ENCODE data around the gene OBSCN.
A peak's percentile ranks its signal among the peaks of the same experiment; 100 is the strongest.
"Not testable (repeated sequence)": the region's sequence is repeated elsewhere in the genome, so short reads cannot be mapped to it uniquely, and the experiment has no call there.

The OBSCN gene

DNA sequence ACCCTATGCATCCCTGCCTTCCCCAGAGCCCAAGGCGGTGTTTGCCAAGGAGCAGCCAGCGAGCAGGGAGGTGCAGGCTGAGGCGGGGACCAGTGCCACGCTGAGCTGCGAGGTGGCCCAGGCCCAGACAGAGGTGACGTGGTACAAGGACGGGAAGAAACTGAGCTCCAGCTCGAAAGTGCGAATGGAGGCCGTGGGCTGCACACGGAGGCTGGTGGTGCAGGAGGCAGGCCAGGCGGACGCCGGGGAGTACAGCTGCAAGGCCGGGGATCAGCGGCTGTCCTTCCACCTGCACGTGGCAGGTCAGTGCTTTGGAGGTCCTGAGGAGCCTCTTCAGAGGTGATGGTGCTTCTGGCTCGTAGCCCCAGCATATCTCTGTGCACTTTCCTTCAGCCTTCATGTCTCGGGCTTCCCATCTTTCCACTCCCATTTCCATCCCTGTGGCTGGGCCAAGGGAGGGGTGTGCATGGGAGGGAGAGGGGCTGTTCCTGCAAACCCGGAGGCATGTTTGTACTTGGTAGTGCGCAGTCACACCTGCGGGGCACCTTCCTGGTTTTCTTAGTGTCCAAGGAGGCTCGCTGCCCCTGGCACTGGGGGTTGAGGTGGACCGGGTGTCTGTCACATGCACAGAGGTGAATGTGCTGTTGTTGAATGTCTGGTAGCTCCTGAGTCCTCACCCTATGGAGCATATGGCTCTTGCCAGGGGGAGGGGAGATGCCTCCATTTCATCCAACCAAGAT, 56.4 kb downstream of the OBSCN start:
- DNase-seq: no peak

DNA sequence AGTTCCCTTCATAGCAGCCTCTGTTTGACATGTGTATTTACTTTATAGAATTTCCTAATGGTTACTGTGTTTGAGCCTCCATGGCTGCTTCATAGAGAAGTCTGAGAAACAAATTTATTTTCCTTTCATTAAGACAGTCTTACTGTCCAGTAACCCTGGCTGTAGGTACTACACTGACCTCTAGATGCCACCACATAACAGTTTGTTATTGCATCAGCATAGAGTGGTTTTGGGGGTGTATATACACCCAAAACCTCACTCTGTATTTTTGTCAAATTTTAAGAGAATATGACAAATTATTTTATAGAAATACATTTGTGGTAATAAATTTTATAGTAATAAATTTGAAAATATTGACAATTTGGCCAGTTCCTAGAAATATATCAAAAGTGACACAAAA, 57.3 kb downstream of the OBSCN start:
- no peak for DNase-seq

DNA sequence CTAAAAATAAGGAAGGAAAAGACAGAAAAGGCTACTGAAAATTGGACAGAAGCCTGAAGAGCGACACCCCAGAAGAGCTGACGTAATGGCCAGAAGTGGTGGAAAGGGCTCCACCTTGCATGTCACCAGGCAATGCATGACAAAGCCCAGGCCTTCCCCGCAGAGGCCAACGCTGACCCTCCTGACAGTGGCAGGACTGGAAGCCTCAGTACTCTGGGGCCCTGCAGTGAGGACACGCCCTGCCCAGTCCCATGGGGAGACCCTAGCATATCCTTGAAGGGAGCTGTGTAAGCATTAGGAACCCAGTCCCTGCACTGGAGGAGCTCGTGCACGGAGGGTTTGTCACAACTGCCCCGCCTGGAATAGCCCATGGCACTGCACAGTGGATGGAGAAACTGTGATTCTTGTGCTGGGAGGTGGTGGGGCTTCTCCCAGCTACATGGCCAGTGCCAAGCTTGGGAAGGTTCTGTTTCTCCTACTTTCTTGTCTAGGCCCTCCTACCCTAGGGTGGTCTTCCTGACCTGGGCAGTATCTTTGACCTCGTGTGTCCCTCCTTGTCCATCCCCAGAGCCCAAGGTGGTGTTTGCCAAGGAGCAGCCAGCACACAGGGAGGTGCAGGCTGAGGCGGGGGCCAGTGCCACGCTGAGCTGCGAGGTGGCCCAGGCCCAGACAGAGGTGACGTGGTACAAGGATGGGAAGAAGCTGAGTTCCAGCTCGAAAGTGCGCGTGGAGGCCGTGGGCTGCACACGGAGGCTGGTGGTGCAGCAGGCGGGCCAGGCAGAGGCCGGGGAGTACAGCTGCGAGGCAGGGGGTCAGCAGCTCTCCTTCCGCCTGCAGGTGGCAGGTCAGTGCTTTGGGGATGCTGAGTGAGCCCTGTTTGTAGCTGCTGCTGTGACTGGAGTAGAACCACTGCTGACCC, 60.4 kb downstream of the OBSCN start:
- DNase-seq: no peak

DNA sequence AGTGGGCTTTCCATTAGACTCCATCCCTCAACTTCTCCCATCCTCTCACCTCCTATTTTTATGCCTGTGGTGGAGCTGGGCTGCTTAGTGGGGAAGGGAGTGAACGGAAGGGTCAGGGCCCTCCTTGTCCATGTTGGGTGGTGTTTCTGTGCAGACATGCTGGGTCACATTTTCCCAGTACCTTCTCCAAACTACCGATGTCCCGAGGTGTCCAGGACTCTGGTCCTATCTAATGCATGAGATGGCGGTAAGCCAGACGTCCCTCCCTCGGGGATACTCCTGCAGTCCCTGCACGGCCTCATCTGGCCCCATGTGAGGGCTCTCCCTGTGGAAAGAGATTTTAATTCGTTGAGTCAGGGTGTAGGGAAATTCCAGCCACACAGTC, 61.0 kb downstream of the OBSCN start:
- no peak for DNase-seq

DNA sequence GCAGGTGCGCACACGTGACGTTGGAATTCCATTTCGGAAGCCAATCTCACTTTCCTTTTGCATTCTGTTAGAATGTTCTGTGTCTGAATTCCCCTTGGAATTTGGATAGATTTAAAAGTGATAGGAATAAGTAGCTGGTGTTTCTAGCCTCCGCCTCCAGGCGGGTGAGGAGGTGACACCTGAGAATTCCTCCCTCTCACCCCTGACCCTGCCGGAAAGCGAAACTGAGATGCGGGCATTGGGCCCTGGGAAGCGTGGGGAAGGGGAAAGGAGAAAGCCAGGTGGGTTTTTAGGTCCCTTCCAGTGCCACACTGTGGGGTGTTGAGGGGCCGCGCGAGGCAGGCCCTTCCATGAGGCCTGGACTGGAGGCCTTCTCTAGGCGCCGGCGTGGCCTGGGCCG, 61.6 kb downstream of the OBSCN start:
- DNase-seq: not testable (repeated sequence)

DNA sequence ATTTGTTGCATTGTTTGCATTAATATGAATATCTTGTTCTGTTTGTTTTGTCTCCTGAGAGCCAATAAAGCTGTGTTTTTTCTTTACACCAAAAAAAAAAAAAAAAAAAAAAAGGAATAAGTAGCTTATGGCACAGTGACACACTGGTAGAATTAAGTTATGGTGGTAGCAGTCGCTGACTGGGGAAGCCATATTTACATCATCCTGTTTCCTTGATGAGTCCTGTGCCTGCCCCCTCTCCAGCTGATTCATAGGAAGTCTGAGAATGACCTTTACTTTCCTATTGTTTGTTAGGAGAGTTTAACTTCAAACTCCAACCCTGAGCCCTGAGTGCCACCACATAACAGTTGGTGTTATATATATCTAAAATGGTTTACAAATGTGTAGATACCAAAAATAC, 62.2 kb downstream of the OBSCN start:
- no peak for DNase-seq

DNA sequence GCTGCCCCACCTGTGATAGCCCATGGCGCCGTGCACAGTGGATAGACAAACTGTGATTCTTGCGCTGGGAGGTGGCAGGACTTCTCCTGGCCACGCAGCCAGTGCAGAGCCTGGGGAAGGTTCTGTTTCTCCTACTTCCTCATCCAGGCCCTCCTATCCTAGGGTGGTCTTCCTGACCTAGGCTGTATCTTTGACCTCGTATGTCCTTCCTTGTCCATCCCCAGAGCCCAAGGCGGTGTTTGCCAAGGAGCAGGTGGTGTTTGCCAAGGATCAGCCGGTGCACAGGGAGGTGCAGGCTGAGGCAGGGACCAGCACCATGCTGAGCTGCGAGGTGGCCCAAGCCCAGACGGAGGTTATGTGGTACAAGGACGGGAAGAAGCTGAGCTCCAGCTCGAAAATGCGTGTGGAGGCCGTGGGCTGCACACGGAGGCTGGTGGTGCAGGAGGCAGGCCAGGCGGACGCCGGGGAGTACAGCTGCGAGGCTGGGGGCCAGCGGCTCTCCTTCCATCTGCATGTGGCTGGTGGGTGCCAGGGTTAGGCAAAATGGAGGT, 63.9 kb downstream of the OBSCN start:
- DNase-seq: no peak

DNA sequence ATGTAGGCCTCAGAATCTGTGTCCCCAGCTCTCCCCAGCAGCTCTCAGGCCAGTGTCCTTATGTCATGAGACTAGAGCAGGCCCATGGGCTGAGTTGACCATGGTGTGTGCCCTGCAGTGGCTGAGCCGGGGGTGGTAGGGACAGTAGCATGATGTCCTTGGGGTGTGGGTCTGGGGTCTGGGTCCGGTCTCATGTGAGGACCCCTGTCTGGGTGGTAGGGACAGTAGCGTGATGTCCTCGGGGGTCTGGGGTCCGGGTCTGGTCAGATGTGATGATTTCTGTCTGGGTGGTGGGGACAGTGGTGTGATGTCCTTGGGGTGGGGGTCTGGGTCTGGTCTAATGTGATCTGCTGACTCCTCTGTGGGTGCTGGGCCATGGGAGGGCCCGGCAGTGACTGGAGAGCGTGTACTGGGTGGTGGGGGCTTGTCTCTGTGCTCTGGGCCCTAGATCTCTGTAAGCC, 64.5 kb downstream of the OBSCN start:
- DNase-seq: no peak

DNA sequence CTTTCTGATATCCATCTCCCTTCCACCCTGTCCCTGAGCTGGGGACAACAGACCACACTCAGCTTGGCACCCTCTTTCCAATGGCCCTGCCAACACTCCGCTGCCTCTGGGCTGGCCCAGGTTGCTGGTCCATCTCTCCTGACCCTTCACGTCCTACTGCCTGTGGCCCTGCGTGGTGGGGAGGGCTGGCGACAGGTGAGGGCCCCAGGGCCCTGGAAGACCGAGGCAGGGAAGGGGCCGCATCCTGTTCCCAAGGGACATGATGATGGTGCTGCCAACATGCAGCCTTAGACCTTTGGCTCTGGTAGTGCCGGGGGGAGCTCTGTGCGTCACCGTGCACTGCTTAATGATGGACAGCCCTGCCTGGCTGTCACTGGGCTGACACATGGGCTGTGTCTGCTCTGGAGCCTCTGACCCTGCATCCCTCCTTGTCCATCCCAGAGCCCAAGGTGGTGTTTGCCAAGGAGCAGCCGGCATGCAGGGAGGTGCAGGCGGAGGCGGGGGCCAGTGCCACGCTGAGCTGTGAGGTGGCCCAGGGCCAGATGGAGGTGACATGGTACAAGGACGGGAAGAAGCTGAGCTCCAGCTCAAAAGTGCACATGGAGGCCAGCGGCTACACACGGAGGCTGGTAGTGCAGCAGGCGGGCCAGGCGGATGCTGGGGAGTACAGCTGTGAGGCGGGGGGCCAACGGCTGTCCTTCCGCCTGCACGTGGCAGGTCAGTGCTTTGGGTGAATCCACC, 65.2 kb downstream of the OBSCN start:
- DNase-seq: no peak

DNA sequence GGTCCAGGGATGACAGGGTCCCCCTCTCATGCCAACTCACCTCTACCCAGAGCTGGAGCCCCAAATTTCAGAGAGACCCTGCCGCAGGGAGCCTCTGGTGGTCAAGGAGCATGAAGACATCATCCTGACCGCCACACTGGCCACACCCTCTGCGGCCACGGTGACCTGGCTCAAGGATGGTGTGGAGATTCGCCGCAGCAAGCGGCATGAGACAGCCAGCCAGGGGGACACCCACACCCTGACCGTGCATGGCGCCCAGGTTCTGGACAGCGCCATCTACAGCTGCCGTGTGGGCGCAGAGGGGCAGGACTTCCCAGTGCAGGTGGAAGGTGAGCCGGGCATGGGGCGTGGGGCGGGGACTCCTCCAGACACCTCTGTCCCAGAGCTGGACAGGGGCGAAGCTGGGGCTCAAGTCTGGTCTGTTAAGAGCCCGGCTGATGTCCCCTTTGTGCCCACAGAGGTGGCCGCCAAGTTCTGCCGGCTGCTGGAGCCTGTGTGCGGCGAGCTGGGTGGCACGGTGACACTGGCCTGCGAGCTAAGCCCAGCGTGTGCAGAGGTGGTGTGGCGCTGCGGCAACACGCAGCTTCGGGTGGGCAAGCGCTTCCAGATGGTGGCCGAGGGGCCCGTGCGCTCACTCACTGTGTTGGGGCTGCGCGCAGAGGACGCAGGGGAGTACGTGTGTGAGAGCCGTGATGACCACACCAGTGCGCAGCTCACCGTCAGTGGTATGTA, 66.0 kb downstream of the OBSCN start:
- no peak for DNase-seq

DNA sequence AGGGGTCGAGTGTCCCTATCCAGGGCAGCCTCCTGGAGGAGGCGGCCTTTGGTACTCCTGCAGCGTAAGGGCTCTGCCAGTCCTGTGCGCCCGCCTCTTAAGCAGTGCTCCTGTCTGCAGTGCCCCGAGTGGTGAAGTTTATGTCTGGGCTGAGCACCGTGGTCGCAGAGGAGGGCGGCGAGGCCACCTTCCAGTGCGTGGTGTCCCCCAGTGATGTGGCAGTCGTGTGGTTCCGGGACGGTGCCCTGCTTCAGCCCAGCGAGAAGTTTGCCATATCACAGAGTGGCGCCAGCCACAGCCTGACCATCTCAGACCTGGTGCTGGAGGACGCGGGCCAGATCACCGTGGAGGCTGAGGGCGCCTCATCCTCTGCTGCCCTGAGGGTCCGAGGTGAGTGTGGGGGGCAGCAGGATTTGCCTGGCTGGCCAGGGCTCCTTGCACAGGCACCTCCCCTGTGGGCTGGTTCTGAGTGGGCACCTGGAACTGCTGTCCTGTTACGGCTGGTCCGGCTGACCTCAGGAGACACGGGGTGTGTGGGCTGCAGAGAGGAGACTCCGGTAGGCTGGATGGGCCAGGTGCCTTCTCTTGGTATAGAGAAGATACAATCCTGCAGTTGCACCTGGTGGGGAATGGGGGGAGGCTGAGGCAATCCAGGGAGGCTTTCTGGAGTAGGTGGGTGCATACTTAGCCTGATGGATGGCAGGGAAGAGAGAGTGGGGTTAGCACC, 66.8 kb downstream of the OBSCN start:
- DNase-seq: no peak

DNA sequence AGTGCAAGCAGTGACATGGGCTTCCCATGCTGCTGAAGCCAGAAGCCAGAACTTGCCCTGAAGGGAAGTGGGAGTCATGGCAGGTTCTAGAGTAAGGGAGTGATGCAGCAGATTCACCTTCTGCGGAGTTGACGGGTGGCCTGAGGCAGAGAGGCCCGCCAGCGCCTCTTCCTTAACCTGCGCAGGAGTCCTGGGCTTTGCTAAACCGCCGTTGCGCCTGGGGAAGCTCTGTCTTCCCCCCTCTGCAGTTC, 67.3 kb downstream of the OBSCN start:
- no peak for DNase-seq

DNA sequence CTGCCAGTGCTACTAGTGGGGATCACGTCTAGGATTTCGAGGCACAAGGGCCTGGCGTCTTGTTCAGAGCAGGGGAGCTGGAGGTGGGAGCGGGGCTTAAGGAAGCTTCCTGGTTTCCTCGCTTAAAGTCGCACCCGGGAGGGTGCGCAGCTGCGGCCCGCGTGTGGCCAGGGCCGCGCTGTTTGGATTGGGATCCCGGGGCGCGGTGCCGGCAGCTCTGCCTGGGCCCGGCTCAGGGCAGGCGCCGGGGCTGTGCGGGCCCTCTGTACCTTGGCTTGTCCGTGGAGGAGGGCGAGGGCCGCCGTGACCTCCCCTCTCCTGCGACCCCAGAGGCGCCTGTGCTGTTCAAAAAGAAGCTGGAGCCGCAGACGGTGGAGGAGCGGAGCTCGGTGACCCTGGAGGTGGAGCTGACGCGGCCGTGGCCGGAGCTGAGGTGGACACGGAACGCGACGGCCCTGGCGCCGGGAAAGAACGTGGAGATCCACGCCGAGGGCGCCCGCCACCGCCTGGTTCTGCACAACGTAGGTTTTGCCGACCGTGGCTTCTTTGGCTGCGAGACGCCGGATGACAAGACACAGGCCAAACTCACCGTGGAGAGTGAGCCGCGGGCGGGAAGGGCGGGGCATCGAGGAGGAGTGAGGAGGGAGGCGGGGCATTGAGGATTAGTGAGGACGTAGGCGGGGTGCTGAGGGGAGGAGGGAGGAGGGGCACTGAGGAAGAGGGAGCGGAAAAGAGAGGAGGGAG, 67.8 kb downstream of the OBSCN start:
- DNase-seq: peak; percentile 97

DNA sequence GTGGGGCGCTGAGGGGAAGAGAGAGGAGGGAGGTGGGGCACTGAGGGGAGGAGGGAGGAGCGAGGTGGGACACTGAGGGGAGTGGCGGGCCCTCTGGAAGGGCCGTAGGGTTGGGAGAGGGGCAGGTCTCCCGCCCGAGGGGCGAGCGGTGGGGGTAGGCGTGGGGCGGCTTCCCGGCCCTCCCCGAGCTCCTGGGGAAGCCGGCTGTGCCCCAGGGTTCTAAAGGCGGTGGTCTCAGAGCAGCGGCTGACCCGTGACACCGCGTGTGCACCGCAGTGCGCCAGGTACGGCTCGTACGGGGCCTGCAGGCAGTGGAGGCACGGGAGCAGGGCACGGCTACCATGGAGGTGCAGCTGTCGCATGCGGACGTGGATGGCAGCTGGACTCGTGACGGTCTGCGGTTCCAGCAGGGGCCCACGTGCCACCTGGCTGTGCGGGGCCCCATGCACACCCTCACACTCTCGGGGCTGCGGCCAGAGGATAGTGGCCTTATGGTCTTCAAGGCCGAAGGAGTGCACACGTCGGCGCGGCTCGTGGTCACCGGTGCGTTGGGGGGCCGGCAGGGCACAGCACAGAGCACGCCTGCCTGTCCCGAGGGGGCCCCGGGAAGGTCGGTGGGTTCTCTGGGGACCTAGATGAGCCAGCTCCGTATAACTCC, 68.5 kb downstream of the OBSCN start:
- DNase-seq: no peak

DNA sequence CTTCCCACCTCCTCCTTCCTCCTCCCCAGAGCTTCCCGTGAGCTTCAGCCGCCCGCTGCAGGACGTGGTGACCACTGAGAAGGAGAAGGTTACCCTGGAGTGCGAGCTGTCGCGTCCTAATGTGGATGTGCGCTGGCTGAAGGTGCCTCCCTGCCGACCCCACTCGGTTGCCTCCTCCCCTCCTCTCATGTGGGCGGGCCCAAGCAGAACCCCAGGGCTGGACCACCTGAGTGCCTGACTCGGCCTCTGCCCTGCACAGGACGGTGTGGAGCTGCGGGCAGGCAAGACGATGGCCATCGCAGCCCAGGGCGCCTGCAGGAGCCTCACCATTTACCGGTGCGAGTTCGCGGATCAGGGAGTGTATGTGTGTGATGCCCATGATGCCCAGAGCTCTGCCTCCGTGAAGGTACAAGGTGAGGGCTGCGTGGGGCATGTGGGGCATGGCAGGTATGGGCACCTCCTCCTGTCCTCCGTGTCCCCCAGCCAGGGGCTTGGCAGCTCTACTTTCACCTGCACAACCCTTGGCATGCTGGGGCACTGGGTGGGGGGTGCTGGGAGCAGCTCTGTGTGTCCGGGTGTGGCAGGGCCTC, 69.2 kb downstream of the OBSCN start:
- DNase-seq: no peak

DNA sequence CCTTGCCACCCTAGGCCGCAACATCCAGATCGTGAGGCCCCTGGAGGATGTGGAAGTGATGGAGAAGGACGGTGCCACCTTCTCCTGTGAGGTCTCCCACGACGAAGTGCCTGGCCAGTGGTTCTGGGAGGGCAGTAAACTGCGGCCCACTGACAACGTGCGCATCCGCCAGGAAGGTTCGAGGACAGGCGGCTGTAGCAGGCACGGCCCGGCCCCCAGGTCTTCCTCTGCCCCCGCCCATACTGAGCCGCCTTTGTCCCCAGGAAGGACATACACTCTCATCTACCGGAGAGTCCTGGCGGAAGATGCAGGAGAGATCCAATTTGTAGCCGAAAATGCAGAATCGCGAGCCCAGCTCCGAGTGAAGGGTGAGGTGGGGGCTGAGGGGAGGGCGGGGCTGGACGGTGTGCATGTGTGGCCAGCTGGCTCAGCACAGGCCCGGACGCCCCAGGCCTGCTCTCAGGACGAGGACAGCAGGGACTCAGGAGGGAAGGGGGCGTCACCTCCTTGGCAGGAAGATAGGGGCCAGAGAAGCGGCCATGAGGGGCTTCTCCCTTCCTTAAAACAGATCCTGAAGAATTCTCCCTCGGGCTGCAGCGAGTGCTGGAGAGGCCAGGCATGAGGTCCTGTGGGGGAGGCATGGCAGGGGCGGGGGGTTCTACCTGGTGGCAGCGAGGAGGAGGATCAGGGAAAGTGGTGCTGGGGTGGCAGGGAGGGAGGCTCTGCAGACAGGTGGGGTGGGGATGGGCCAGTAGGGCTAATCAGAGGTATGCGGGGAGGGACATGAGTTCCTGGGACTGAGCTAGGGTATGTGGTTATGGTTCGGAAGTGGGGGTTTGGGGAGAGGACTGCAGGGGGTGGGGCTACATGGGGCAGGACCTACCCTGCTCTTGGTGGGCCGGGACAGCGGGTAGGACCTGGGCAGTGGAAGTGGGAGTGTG, 69.9 kb downstream of the OBSCN start:
- no peak for DNase-seq

DNA sequence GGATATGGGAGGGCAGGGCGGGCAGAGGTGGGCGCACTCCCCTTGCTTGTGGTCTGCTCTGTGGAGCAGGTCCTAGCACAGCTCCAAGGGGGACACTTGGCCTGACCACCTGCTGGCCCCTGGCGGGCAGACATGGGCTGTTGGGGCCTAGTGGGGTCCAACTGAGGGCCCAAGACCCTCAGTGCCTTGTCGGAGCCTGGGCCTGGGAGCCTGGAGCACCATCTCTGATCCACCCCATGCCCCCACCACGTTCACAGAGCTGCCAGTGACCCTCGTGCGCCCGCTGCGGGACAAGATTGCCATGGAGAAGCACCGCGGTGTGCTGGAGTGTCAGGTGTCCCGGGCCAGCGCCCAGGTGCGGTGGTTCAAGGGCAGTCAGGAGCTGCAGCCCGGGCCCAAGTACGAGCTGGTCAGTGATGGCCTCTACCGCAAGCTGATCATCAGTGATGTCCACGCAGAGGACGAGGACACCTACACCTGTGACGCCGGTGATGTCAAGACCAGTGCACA, 70.6 kb downstream of the OBSCN start:
- no peak for DNase-seq

DNA sequence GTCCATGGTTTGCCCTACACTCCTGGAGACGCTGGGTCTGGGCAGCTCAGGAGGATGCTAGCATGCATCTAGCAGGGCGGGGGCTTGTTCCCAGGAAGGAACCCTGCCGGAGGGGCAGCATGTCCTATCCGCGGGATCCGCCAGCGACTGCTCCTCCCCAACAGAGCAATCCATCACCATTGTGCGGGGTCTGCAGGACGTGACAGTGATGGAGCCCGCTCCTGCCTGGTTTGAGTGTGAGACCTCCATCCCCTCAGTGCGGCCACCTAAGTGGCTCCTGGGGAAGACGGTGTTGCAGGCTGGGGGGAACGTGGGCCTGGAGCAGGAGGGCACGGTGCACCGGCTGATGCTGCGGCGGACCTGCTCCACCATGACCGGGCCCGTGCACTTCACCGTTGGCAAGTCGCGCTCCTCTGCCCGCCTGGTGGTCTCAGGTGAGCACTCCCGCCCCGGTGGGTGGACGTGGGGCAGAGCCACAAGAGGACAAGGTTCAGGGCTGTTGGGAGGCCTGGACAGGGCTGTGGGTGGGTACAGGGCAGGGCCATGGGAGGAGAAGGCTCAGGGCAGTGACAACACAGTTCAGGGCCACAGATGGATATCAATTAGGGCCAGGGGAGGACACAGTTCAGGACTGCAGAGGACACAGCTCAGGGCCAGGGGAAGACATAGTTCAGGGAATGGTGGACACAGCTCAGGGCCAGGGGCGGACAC, 71.3 kb downstream of the OBSCN start:
- no peak for DNase-seq
